NT2/D1 (cell line): Measurements from ENCODE around the gene PIWIL4.
"Not testable (repeated sequence)": the region's sequence is repeated elsewhere in the genome, so short reads cannot be mapped to it uniquely, and the experiment has no call there.

Experiments used
- DNase-seq: peaks from one replicate; pipeline ENCODE4 v3.0.0-alpha.2; 2011; ENCODE audit warnings: low read depth, low spot score
- H3K27me3 ChIP-seq: 2 replicates; pipeline ENCODE4 v1.6.0; 2011; ENCODE audit warnings: mild to moderate bottlenecking; ENCODE audit not compliant: insufficient read length, insufficient read depth
- H3K36me3 ChIP-seq: 2 replicates; pipeline ENCODE4 v1.6.1; 2011; ENCODE audit warnings: mild to moderate bottlenecking, low read length, mixed read lengths; ENCODE audit not compliant: insufficient read depth, insufficient read length
- H3K4me1 ChIP-seq: 2 replicates; pipeline ENCODE4 v1.5.1; 2011; ENCODE audit not compliant: insufficient read depth, insufficient read length
- H3K4me3 ChIP-seq: 2 replicates; pipeline ENCODE4 v1.5.1; 2011; ENCODE audit warnings: low read depth; ENCODE audit not compliant: insufficient read length
- H3K9ac ChIP-seq: 2 replicates; pipeline ENCODE4 v1.6.0; 2011; ENCODE audit warnings: low read depth; ENCODE audit not compliant: insufficient read length
- H3K9me3 ChIP-seq: 2 replicates; pipeline ENCODE4 v1.5.1; 2011; ENCODE audit warnings: mild to moderate bottlenecking, low read length; ENCODE audit not compliant: insufficient read depth
- SUZ12 ChIP-seq: IDR thresholded peaks from 2 replicates; pipeline ENCODE4 v1.6.1; 2011; ENCODE audit not compliant: insufficient read length, insufficient read depth; ENCODE audit errors: extremely low read depth
- YY1 ChIP-seq: IDR thresholded peaks from 2 replicates; pipeline ENCODE4 v1.6.1; 2011; ENCODE audit not compliant: insufficient read length, insufficient read depth
- ZNF274 ChIP-seq: IDR thresholded peaks from 2 replicates; pipeline ENCODE4 v1.6.1; 2011; ENCODE audit warnings: mild to moderate bottlenecking, low read depth, low read length

Gene PIWIL4

GRCh38 chr11:94550513-94550912 is 16.7 kb upstream of the PIWIL4 start:
- Histone ChIP-seq H3K27me3 (no peaks in the 10 kb centered on the region), H3K36me3 (peaks cover 3% of the 10 kb centered on the region), H3K9me3 (no peaks in the 10 kb centered on the region), H3K9ac (no peak overlapping the region), H3K4me1 (no peaks in the 10 kb centered on the region), H3K4me3 (no peak overlapping the region)
- no peak for DNase-seq
- TF ChIP-seq YY1 (no peak), SUZ12 (no peak), ZNF274 (no peak)

- Histone ChIP-seq H3K9me3 (no peaks in the 10 kb centered on the region), H3K4me1 (no peaks in the 10 kb centered on the region), H3K36me3 (no peaks in the 10 kb centered on the region), H3K4me3 (no peak overlapping the region), H3K27me3 (no peaks in the 10 kb centered on the region), H3K9ac (no peak overlapping the region)
- no peak for DNase-seq
- TF ChIP-seq SUZ12 = no peak
- no peak for TF ChIP-seq YY1
- no peak for TF ChIP-seq ZNF274
Observed at GRCh38 chr11:94553938-94554337, 13.2 kb upstream of the PIWIL4 start.

DNA sequence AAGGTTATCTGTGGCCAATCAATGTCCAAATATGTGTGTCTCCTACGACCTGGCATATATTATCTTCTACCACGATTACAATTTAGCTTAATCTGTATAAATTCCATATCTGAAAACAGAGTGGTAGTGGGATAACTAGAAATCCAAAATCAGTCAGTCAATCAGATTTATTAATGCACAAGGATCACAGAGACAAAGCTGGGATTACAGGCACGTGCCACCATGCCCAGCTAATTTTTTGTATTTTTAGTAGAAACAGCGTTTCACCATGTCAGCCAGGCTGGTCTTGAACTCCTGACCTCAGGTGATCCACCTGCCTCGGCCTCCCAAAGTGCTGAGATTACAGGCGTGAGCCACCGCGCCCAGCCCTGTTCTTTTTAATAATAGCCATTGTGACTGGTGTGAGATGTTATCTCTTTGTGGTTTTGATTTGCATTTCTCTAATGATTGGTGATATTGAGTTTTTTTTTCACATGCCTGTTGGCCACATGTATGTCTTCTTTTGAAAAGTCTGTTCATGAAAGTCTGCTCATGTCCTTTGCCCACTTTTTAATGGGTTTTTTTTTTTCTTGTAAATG is 11.3 kb upstream of the PIWIL4 start:
- not testable (repeated sequence) for H3K9ac ChIP-seq, H3K9me3 ChIP-seq, H3K36me3 ChIP-seq, DNase-seq, H3K4me1 ChIP-seq, H3K4me3 ChIP-seq, H3K27me3 ChIP-seq

DNA sequence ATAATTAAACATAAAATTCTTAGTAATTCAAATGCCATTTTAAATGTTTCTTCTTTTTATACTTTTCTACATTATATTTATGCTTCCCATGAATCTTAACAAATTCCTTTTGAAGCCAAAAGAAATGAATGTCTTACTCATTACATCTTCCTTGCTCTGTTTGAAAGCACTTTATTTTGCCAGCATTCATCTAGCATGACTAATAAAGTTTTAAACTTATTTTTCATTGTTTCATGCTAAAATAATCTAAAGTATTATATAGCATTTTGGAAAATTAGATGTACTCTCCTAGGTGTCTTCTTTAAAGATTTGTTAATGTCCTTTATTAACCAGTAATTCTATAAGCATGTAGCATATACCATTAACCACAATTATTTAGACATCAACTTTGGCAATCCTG is 9.7 kb upstream of the PIWIL4 start:
- Histone ChIP-seq H3K4me1 (no peaks in the 10 kb centered on the region), H3K9me3 (no peaks in the 10 kb centered on the region), H3K27me3 (no peaks in the 10 kb centered on the region), H3K4me3 (no peak overlapping the region), H3K36me3 (no peaks in the 10 kb centered on the region), H3K9ac (no peak overlapping the region)
- no peak for DNase-seq
- TF ChIP-seq ZNF274 = no peak
- no peak for TF ChIP-seq SUZ12
- TF ChIP-seq YY1 = no peak

GRCh38 chr11:94557992-94558391 is 9.2 kb upstream of the PIWIL4 start:
- DNase-seq = no peak
- TF ChIP-seq ZNF274 = no peak
- TF ChIP-seq YY1 = no peak
- TF ChIP-seq SUZ12 = no peak
- H3K4me1 ChIP-seq = no peaks in the 10 kb centered on the region
- no peaks in the 10 kb centered on the region for H3K36me3 ChIP-seq
- H3K4me3 ChIP-seq = no peak overlapping the region
- no peak overlapping the region for H3K9ac ChIP-seq
- H3K27me3 ChIP-seq = no peaks in the 10 kb centered on the region
- no peaks in the 10 kb centered on the region for H3K9me3 ChIP-seq

- Histone ChIP-seq H3K27me3 (no peaks in the 10 kb centered on the region), H3K4me3 (no peak overlapping the region), H3K9ac (no peak overlapping the region), H3K4me1 (no peaks in the 10 kb centered on the region), H3K9me3 (no peaks in the 10 kb centered on the region), H3K36me3 (no peaks in the 10 kb centered on the region)
- DNase-seq = no peak
- TF ChIP-seq YY1 (no peak), SUZ12 (no peak), ZNF274 (no peak)
Observed at GRCh38 chr11:94558468-94558867, 8.7 kb upstream of the PIWIL4 start.

DNA sequence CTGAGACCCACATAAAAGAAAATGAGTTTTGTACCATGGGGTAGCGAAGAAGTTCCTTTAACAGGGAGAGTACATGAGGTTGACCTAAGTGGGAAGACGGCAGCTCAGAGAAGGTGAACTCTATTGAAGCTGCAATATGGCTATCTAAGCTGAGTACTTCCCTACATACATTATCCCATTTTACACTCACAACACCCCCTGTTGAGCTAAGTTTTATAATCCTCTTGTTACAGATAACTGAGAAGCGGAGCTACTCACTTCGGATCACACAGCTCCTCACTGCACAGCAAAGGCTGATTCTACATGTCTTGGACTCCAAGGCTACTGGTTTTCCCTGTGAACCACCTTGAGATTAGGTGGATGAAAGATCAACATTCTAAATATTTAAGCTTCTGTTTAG is 8.2 kb upstream of the PIWIL4 start:
- Histone ChIP-seq H3K36me3 (no peaks in the 10 kb centered on the region), H3K9me3 (no peaks in the 10 kb centered on the region), H3K9ac (no peak overlapping the region), H3K4me3 (no peak overlapping the region), H3K4me1 (no peaks in the 10 kb centered on the region), H3K27me3 (no peaks in the 10 kb centered on the region)
- DNase-seq = no peak
- no peak for TF ChIP-seq ZNF274
- no peak for TF ChIP-seq YY1
- TF ChIP-seq SUZ12 = no peak

- DNase-seq = no peak
- TF ChIP-seq SUZ12 = no peak
- no peak for TF ChIP-seq YY1
- no peak for TF ChIP-seq ZNF274
- no peaks in the 10 kb centered on the region for H3K9me3 ChIP-seq
- no peak overlapping the region for H3K9ac ChIP-seq
- no peaks in the 10 kb centered on the region for H3K27me3 ChIP-seq
- no peak overlapping the region for H3K4me3 ChIP-seq
- H3K36me3 ChIP-seq = no peaks in the 10 kb centered on the region
- H3K4me1 ChIP-seq = no peaks in the 10 kb centered on the region
Observed at GRCh38 chr11:94559361-94559760, 7.8 kb upstream of the PIWIL4 start.
